RWPE1 (cell line): ENCODE data around the gene COBLL1.
"Not testable (repeated sequence)": the region's sequence is repeated elsewhere in the genome, so short reads cannot be mapped to it uniquely, and the experiment has no call there.

Experiments used
- CTCF ChIA-PET: fragments of 350-600 bp; sonication (Branson Sonifier 250); formaldehyde crosslinking; extraction: SDS; loops from one replicate; lab custom pipeline; 2021; lab: Yijun Ruan, JAX
- POLR2A ChIA-PET: fragments of 400-600 bp; formaldehyde crosslinking; extraction: SDS; loops from one replicate; lab custom pipeline; 2020; ENCODE audit warnings: antibody characterized with exemption; ENCODE audit not compliant: low non-redundant PET; lab: Yijun Ruan, JAX
- DNase-seq: peaks from one replicate; pipeline ENCODE4 v3.0.0; 2012; ENCODE audit warnings: low spot score
- H3K27ac ChIP-seq: fragments of 450-650 bp; 2 replicates; pipeline ENCODE4 v1.5.1; 2017
- TF ChIP-seq, protein P1 (sequence below): fragments of 450-650 bp; conservative IDR thresholded peaks from 2 replicates; pipeline ENCODE4 v1.5.1; 2017; ENCODE audit warnings: low read depth, mild to moderate bottlenecking

The COBLL1 gene

GRCh38 chr2:164764996-164765395, 76.6 kb downstream of the COBLL1 start:
- CTCF ChIA-PET = no interaction called here
- TF ChIP-seq, protein P1, sequence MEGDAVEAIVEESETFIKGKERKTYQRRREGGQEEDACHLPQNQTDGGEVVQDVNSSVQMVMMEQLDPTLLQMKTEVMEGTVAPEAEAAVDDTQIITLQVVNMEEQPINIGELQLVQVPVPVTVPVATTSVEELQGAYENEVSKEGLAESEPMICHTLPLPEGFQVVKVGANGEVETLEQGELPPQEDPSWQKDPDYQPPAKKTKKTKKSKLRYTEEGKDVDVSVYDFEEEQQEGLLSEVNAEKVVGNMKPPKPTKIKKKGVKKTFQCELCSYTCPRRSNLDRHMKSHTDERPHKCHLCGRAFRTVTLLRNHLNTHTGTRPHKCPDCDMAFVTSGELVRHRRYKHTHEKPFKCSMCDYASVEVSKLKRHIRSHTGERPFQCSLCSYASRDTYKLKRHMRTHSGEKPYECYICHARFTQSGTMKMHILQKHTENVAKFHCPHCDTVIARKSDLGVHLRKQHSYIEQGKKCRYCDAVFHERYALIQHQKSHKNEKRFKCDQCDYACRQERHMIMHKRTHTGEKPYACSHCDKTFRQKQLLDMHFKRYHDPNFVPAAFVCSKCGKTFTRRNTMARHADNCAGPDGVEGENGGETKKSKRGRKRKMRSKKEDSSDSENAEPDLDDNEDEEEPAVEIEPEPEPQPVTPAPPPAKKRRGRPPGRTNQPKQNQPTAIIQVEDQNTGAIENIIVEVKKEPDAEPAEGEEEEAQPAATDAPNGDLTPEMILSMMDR = no peak
- H3K27ac ChIP-seq = no peak overlapping the region
- DNase-seq = no peak
- POLR2A ChIA-PET = no interaction called here

GRCh38 chr2:164764474-164764873, 77.1 kb downstream of the COBLL1 start:
- POLR2A ChIA-PET = no interaction called here
- CTCF ChIA-PET = interaction anchor here (0.5 kb wide), 1 partner anchor 231 kb away, joined by 3 read pairs; no protein-coding TSS in a partner anchor
- H3K27ac ChIP-seq = no peak overlapping the region
- TF ChIP-seq, protein P1 = no peak
- no peak for DNase-seq

DNA sequence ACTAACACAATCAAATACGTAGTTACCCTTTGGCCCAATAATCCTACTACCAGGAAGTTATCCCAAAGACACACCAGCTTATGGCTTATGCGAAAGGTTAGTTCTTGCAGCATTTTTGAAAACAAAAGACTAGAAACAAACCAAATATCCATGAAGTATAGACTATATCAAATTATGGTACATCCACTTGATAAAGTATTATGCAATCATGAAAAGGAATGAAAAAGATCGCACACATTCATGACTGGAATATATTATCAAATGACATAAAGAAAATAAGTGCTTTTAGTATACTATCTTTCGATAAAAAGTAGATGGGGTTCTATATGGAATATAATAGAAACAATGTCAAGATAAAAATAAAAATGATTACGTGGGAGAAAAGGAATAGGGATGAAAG, 78.2 kb downstream of the COBLL1 start:
- TF ChIP-seq, protein P1 = no peak
- H3K27ac ChIP-seq = no peak overlapping the region
- no peak for DNase-seq
- CTCF ChIA-PET = no interaction called here
- POLR2A ChIA-PET = no interaction called here

GRCh38 chr2:164761737-164762460, 79.7 kb downstream of the COBLL1 start:
- DNase-seq = no peak
- TF ChIP-seq, protein P1 = no peak
- POLR2A ChIA-PET = no interaction called here
- CTCF ChIA-PET = no interaction called here
- H3K27ac ChIP-seq = no peak overlapping the region

DNA sequence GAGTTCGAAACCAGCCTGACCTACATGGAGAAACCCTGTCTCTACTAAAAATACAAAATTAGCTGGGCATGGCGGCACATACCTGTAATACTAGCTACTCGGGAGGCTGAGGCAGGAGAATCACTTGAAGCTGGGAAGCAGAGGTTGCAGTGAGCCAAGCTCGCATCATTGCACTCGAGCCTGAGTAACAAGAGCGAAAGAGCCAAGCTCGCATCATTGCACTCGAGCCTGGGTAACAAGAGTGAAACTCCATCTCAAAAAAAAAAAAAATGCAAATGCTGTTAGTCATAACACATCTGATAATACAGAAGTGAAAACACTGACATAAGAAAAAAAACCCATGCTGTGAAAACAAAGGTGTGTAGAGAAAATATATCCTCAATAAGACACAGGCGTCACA, 80.4 kb downstream of the COBLL1 start:
- POLR2A ChIA-PET, H3K27ac ChIP-seq, CTCF ChIA-PET, DNase-seq: not testable (repeated sequence)

GRCh38 chr2:164760179-164760578, 81.4 kb downstream of the COBLL1 start:
- POLR2A ChIA-PET = no interaction called here
- TF ChIP-seq, protein P1 = no peak
- H3K27ac ChIP-seq = no peak overlapping the region
- CTCF ChIA-PET = no interaction called here
- no peak for DNase-seq

DNA sequence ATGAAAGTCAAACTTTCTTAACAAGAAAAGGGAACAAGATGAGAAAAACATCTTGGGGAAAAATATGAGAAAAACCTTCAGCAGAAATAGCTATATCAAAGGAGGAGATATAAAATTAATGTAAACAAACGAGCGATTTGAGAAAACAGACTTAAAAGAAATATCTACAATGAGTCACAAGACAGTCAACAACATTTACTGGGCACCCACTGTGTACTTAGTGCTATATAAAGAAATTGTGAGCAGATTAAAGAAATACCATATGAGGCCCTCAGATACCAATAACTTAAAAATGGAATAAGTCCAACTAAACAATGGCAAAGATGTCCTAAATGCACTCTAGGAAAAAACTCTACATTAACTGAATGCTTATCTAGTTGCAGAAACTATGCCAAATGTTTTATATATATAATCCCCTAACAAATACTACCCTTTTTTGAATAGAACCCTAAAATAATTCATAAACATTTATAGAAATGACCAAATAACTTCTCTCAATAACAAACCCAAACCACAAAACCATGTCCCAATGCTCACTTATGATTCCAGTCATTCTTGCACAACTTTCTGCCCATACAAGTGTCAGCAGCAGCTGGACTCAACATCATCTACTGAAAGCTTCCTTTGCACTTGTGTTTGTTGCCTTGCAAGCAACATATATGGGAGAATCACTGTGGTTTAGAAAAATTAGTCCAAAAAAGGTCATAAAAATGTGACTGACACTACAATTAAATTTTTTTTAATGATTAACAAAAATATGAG, 83.5 kb downstream of the COBLL1 start:
- ChIA-PET POLR2A (no interaction called here), CTCF (no interaction called here)
- no peak for DNase-seq
- no peak overlapping the region for H3K27ac ChIP-seq
- TF ChIP-seq, protein P1 = no peak
